T1000 (cell line): ENCODE results near the gene CNIH2.
"Not testable (repeated sequence)": the region's sequence is repeated elsewhere in the genome, so short reads cannot be mapped to it uniquely, and the experiment has no call there.

ENCODE experiments used
- DNase-seq: peaks from one replicate; lab custom pipeline; 2025; ENCODE audit warnings: mixed read lengths; lab: John Stamatoyannopoulos, UW

The CNIH2 gene

DNA sequence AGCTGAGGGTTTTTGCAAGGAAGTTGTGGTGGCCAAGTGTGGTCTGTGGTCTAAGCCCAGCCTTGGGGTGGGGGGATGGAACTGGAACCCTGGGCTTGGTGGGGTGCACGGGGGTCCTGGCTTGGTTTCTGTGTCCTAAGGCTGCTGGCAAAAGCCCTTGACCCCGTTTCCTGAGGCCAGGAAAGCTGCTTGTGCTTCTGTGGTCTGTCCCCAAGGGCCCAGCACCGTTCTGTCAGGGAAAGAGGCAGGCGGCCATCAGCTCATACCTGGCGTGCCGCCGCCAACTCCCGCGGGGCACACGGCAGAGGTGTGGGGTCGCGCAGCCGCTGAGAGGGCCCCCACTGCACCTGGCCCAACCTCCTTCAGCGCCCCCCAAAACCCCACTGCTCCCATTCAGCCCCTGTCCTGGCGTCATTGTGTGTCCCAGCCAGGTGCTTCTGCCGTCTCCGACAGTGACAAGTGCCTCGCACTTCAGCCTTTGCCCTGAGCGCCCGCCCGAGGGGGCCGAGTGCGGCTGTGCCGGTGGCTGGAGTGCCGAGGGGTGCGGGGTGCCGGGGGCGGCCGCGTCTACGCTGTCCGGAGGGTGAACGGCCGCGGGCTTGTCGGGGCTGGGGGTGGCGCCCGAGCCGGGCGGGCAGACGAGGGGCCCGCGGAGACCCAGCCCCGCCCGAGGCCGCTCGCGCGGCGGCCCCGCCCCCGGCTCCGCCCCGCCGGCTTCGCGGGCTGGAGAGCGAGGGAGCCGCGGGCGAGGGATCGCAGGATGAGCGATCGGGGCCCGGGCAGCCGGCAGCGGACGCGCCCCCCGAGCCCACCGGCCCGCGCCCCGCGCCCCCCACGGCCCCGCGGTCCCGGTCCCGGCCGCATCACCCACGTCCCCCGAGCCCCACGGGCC lies at the start of gene CNIH2:
TSS of gene CNIH2 (plus strand) at position 705 of the 892 bp plus-strand sequence. CDS start 282 bp downstream, outside the sequence.
- no peak for DNase-seq

DNA sequence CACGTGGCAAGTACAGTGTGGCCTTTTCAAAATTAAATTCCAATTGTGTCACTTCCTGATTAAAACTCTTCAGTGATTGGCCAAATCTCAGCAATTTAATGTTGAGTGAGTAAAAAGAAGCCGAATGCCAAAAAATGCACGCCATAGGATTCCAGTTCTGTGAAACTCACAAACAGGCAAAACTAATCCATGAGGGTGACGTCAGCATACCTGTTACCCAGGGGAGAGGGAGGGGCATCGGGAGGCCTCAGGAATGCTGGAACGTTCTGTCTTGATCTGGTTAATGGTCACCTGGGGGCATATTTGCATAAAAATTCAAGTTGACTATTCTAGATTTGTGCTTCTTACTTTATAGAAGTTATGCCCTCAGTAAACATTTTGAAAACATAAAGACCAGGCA lies 49.5 kb upstream of the CNIH2 start:
- no peak for DNase-seq

DNA sequence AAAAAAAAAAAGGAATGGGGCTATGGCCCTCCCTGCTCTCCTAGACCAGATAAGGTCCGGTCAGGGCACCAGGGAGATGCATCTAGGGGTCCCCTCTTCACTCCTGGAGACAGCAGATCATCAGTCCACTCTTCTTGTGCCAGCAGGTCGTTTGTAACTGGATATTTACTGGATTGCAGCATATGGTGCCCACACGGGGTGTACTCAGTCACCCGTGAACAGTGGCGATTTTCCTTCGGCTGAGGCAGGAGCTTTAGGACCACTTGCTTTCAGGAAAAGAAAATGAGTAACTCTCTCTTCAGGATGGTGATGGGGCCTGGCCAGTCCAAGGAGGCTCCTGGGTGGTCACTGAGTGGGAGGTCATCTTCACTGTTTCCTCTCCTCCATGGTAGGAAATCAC lies 47.8 kb upstream of the CNIH2 start:
- no peak for DNase-seq

DNA sequence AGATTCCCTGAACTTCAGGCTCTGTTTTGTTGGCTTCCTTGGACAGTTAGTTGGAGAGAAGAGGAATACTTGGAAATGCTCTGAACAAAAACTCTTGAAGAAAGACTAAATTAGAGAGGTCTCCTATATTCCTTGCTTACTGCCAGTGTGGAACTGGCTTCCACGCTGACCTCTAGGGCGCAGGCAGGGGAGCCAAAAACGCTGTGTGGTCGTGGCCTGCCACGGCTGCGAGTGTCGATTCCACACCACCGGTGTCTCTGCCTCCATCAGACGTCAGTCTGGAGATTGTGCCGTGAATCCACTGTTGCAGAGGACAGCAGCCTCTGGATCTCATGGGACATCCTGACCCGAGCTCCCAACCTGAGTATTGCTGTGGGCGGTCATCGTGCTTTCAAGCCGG lies 47.0 kb upstream of the CNIH2 start:
- DNase-seq = no peak

DNA sequence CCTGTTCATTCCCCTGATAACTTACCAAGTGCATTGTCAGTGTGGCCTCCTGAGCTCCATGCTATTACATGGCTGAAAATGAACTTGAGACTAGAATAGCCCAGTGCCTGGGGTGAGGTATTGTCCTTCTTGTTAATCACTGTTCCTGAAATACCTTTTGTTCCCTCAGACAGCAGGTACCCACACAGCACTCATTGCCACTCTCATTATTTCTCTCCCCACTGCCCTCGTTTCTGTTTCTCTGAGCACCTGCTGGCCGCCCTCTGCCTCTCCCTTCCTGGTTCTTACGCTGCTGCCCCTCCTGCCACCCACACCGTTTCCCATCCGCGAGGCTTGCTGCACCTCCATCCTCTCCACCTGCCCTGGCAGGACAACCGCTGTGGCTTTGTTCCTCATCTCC lies 46.4 kb upstream of the CNIH2 start:
- DNase-seq = no peak

DNA sequence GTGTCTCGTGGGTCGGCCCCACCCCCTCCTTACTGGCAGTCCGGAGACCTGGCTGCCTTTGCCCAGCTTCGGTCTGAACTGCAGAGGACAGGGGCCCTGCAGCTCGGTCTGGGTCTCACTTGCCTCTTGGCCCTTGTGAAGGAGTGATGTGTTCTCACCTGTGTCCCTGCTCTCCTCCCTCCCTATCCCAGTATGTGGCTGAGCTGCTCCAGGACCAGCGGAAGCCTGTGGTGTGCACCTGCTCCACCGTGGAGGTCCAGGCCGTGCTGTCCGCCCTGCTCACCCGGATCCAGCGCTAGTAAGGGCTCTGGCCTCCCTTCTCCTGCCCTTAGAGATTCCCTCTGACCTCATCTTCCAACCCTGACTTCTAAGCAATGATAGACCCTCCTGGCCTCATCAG lies 45.2 kb upstream of the CNIH2 start:
- no peak for DNase-seq

DNA sequence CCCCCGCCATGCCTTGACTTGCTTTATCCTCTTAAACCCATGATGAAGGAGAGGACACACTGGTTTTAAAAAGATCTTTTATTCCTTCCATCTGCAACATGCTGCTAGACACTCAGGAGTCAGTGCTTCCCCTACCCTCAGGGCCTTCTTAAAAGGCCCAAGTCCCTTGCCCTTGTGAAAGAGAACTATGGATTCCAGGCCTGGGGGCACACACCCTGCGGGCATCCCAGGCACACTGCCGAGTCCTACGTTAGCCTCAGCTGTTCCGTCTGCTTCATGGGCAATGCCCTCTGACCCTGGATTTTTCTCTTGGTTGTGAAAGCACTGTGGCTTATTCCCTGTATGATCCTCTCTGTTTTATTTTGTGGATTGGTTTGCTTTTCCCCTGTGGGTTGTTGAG lies 44.7 kb upstream of the CNIH2 start:
- no peak for DNase-seq

DNA sequence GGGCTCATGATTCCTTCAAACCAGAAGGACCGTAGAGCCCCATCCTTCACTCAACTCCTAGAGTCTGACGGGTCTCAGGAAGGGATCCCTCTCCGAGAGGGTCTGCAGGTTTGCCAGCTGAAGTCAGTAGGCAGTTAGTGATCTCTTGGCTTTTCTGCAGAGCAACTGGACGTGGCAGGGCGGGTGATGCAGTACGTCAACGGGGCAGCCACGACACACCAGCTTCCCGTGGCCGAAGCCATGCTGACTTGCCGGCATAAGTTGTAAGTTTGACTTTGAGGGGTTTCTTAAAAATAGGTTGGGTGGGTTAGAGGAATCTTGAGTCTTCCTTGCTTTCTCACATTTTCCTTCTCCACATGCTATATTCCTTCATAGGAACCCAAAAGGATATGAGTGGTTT lies 42.8 kb upstream of the CNIH2 start:
- DNase-seq = no peak

DNA sequence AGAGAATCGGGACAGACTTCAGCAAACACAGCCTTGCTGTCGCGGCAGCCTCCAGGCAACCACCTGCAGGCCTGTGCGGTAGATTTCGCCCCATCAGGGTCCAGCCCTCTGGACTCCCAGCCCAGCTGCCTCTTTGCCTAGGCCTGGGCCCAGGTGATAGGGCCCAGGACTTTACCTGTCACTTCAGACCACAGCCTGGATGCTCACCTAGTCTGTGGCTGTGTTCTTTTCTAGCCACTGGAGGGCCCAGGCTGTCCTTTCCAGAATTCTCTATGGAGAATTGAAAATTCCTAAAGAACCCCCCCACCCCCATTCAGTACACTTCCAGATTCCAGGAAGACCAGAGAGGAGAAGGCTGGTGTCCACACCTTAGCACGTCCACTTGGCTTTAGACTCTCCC lies 40.1 kb upstream of the CNIH2 start:
- no peak for DNase-seq

DNA sequence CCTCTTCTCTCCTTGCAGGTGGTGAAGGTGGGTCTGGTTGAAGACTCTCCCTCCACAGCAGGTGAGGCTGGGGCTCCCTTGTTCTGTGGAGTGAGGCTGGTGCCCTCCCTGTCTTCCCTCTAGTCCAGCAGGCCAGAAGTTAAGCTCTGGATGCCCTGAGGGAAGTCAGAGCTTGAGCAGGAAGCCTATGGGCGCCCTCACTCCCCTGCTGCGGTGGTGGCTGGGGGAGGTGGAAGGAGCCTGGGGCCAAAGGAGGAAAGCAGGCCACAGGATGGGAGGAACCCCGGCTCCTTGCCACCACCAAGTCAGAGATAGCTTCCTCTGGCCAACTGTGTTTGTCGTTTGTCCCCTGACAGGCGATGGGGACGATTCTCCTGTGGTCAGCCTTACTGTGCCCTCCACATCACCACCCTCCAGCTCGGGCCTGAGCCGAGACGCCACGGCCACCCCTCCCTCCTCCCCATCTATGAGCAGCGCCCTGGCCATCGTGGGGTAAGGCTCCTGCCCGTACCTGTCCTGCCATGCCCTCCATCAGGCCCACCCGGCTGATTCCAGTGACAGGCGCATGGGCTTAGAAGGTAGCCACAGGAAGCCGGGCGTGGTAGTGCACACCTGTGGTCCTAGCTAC lies 39.1 kb upstream of the CNIH2 start:
- DNase-seq = no peak

DNA sequence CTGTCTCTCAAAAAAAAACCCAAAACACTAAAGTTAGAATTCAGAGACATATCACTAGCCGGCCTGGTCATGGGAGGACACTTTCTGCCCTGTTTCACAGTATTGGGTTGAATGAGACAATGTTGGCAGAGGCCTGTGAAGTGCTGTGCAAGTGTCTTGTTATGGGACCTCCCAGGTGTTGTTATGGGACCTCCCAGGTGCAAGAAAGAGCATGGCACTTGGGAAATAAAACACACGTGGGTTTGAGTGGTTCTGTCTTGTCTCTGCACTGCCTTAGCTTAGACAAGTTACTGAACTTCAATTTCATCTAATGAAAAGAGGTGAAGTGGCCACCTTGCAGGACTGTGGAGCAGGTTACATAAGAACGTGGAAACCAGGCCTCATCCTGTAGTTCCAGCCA lies 38.5 kb upstream of the CNIH2 start:
- DNase-seq = no peak

DNA sequence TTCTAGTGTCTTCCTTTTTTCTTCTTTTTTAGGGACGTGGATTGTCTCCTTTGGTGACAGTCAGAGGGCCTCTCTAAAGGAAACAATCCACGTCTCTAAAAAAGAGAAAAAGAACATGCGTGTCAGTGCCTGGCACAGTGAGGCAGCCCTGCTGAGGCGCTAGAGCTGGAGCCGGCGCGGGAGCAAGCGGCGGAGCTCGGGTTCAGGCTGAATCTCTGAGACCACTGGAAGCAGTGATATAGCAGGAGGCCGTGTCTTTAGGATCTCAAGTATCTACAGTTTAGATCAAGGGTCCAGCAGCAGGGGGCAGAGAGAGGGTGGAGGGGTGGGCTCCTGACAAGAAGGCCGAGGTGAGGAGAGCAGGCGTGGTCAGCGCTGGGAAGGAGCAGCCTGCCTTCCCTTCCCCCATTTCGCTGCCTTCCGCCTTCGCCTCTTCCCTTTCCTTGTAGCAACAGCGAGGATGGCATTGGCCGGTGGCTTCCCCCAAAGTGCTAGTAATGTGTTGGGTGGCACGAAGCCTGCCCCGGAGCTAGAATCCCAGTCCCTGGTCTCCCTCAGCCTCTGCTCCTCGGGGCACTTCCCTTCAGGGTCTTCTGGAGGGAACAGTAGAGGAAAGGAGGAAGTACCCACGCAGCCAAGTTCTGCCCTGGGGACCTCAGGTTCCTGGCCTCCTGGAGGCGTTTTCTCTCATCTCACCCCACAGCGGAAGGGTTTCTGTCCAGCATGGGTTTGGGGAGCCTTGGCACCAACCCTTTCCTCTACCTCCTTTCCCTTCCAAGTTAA lies 37.8 kb upstream of the CNIH2 start:
- no peak for DNase-seq

DNA sequence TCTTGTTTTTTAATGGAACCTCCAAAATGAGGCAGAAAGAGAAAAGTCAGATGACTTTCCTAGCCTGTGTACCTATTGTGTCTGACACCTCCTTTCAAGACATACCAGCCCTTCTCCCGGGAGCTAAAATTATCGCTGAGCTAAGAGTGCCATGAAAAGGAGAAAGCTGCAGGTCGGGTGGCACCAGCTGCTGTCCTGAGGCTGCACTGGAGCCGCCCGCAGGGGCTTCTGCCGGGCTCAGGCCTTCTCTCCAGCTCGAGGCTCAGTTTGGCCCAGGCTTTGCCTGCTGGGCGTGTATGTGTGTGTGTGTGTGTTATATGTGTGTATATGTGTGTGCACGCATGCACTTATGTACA lies 37.2 kb upstream of the CNIH2 start:
- no peak for DNase-seq

DNA sequence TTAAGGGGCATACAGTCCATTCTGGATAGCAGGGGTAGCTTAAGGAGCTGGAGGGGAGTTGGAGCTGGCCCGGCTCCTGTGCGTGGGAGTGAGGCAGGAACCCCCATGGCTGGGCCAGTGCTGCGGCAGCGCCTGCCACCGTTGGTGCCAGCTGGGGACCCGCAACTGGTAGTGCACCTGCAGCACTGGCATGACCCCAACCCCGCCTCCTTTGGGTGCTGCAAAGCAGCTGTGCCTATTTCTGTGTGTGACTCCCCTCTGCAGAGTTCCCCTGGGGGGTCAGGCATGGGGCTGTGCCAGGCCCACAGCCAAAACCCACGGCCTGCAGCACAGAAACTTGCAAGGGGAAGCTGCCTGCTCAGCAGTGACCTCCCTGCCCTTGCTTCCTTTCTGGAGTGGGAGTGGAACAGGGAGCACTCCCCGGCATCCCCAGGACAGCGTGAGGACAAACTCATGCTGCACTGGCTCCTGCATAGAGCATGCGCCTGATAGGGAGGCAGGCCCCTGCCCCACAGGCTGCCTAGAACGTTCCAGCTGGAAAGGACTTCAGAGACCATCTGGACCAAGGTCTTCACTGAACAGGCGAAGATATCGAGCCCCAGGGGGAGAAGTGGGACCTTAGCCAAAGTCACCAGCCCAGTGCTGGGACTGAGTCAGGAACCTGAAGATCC lies 35.7 kb upstream of the CNIH2 start:
- DNase-seq = no peak

DNA sequence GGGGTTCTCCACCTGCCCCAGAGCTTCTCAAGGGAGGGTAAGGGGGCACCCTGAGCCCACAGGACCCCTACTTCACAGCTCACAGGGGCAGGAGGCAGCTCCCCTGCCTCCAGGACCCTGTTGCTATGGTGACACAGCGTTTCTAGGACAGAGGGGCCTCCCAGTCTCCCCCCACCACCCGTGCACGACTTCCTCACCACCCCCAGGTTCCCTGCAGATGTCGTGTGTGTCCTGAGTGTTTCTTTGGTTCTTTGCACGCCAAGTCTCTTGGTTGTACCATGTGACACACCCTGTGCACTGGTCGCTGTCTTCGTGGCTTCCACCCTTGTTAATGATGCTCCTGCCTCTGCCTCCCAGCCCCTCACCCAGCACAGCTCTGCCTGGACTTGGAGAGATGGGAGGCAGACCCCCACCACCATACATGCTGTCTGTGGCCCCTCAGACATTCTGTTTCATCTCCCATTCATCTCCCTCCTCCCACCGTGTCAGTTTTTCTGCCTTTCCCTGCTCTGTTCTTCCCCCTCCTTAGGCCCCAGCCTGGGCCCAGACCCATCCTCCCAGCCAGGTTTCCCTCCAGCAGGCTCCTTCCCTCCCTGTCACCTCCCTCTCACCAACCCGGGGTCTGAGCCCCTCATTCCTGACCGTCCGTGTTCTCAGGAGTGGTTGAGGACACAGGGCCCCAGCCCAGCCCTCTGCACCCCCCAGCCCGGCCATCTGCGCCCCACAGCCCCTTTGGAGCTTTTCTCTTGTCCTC lies 34.0 kb upstream of the CNIH2 start:
- DNase-seq = no peak

DNA sequence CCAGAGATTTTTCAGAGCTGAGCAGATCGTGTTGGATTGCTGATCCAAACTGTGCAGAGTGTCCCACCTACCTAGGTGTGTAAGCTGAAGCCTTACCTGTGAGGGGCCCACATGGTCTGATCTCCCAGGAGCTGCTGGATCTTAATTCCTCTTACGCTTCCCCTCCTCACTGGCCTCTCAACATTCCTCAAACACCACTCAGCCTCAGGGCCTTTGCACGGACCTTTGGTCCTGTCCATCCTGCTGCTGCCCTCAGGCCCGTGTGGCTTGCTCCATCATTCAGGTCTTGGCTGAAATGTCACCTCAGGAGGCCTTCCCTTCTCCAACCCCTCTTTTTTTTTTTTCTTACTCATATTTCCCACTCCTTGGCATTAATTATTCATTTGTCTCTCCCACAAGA lies 30.7 kb upstream of the CNIH2 start:
- DNase-seq = no peak

DNA sequence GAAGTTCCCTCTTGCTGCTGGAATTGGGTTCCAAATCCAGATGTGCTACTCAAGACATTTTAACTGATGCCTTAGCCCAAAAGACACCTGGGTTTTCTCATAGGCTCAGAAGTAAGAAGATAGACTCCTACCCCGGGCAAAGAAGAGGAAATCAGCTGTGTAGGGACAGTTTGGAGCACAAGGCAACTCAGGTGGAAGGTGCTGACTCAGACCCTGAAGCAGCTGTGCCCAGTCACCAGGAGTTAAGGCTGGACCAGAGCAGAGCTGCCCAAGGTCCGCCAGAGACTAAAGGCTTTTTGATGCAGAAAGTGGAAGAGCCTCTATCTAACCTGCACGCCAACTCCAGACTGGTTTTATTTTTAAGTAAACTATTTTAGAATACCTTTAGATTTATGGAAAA lies 30.2 kb upstream of the CNIH2 start:
- no peak for DNase-seq

DNA sequence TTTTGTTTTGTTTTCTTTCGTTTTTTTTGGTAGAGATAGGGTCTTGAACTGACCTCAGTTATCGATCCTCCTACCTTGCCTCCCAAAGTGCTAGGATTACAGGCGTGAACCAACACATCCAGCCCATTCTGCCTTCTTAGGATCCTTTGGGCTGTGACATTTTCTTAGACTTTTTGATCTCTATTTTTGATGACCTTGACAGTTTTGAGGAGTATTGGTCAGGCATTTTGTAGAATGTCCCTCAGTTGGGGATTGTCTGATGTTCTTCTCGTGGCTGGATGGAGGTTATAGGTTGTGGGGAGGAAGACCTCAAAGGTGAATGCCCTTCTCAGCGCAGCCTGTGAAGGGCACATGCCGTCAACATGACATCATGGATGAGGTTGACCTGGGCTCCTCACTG lies 29.1 kb upstream of the CNIH2 start:
- DNase-seq = no peak

DNA sequence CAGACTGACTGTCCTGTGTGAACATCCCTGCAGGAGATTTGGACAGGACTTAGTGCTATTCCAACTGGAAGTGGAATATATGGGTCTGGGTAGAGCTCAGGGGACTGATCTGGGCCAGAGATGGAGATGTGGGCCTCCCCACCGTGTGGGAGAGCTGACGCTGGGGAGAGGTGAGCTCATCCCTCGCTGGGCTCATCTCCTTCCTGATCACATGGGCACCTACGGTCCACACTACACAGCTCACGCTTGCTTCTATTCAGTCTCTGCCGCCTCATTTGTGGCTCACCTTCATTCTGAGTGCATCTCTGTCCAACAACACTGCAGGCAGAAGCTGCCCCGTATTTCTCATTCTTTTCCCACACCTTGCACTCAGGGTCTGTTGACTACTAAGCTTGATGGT lies 26.2 kb upstream of the CNIH2 start:
- no peak for DNase-seq

DNA sequence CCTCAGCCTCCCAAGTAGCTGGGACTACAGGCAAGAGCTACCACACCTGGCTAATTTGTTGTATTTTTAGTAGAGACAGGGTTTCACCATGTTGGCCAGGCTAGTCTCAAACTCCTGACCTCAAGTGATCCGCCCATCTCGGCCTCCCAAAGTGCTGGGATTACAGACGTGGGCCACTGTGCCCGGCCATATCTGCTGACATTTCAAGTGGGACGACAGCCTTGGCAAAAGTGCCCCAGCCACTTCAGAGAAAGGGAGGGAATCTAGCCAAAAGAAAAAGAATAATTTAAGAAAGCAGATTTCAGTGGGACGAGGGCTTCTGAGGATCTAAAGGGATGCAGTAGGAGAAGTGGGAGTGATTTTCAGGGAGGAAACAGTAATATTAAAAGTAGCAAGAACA lies 24.9 kb upstream of the CNIH2 start:
- not testable (repeated sequence) for DNase-seq

DNA sequence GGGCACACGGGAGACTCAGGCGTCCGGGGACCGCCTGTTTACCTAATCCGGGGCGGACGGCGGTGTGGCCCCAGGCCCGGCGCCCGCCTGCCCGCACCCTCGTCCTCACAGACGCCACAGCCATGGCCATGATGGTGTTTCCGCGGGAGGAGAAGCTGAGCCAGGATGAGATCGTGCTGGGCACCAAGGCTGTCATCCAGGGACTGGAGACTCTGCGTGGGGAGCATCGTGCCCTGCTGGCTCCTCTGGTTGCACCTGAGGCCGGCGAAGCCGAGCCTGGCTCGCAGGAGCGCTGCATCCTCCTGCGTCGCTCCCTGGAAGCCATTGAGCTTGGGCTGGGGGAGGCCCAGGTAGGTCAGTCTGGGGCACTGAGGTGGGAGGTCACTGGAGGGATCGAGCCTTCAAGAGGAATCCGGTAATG lies 19.5 kb upstream of the CNIH2 start:
- no peak for DNase-seq

DNA sequence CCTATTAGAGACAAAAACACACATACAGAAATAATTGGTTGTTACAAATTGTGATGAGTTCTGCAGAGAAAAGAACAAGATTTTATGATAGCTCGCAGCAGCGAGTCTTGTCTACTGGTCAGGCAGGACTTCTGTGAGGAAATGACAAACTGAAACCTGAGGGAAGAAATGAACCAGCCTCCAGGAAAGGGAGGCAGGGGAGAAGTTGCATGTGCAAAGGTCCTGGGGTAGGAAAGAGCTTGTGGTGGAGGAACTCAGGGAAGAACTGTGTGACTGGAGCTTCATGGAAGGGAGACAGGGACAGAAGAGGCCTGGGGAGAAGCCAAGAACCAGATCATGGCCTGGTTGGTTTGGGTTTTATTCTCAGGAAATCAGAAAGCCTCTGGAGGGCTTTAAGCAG lies 18.8 kb upstream of the CNIH2 start:
- no peak for DNase-seq
